Kidney glomerular epithelial cell (primary cell): Measurements from ENCODE around the gene GDI1.

Experiments used
- DNase-seq: peaks from one replicate; lab custom pipeline; 2025; lab: John Stamatoyannopoulos, UW

Gene GDI1

GRCh38 chrX:154481911-154482601, 45.1 kb downstream of the GDI1 start:
- DNase-seq: no peak

DNA sequence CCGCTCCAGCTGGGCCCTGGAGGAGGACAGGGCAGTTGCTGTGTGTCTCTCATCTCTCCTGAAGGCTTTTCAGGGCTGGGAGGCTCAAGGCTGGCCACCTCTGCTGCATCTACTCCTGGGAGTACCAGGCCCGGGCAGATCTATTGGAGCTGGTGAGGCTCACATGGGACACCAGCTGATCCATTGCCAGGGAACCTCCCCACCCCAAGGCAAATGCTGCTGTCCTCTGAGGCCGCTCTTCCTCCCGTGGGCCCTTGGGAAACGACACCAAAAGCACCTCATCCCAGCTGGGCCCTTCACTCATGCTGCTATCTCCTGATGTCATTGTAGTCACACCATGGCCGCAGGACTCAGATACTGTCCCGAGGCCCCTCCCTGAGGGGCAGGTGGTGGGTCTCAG, 45.8 kb downstream of the GDI1 start:
- no peak for DNase-seq

GRCh38 chrX:154483325-154483724, 46.4 kb downstream of the GDI1 start:
- DNase-seq: no peak

GRCh38 chrX:154484255-154485149, 47.5 kb downstream of the GDI1 start:
- DNase-seq: no peak

GRCh38 chrX:154485150-154486051, 48.4 kb downstream of the GDI1 start:
- no peak for DNase-seq

DNA sequence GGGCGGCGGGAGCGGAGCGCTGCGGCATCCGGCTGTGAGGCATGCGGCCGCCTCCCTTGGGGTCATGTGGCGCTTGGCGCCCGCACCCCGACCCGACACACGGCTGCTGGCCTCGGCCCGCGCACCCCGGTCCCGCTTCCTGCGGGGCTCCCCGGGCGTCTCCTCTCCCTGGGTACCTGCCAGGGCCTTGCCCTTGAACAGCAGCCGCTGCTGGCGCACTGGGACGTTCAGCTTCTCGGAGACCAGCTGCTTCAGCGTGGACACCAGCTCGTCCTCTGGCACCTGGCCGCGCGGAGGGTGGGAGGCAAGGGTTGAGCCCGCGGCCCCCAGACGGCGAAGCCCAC, 49.1 kb downstream of the GDI1 start:
- DNase-seq: no peak

- DNase-seq: peak; percentile 37
These were observed 49.6 kb downstream of the GDI1 start, which contains the start of gene UBL4A for GRCh38 chrX:154486396-154487207. UBL4A (minus strand) TSS chrX:154486615; CDS start chrX:154486584, 31 bp downstream.

DNA sequence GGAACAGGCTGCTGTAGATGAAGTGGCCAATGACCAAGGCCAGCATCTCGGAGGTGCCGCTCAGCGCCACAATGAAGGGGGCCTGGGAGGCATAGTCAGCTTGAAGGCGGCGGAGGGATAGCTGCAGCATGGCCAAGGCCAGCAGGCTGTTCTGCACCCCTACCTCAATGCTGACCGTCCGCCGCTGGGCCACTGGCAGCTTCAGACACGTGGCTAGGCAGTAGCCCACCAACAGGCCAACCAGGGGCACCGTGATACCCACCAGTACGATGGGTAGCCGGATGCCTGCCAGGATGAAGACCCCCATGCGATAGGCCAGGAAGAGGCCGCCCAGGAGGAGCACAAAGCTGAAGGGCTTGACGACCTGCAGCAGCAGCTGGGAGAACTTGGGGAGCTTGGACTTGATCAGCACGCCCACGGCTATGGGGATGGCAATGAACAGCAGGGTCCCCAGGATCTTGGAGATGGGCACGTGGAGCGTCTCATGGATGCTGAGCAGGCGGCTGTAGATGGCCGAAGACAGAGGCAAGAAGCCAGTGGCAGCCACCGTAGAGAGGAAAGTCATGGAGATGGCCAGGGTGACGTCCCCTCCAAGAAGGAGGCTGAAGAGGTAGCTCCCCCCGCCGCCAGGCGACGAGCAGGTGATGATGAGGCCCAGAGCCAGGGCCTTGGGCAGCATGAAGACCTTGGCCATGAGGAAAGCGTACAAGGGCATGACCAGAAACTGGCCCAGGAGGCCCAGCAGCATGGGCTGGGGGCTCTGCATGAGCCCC, 50.8 kb downstream of the GDI1 start:
- DNase-seq: no peak

GRCh38 chrX:154488336-154489075, 51.6 kb downstream of the GDI1 start:
- DNase-seq: no peak

DNA sequence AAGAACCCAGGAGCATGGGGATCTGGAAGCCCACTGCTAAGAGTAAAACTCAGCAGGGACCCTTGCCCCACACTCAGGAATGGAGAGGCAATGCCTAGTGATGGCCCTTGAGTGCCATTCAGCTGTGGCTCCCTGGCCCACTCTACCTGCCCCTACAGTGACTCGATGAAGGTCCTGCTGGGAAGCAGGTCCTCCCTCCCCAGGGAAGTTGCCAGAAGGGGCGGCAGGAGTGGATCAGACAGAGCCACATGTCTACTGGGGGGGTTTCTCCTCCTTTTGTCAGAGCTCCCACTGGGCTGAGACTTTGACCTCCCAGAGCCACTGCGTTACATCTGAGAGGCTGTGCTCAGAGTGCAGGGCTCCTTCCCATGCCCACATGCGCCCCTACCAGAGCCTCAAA, 52.2 kb downstream of the GDI1 start:
- DNase-seq: no peak

- no peak for DNase-seq
These were observed 53.1 kb downstream of the GDI1 start for GRCh38 chrX:154490021-154490413.

GRCh38 chrX:154490414-154491083, 53.6 kb downstream of the GDI1 start, which contains the start of gene SLC10A3:
SLC10A3 (minus strand) TSS chrX:154490629; CDS start chrX:154488940, 1,689 bp downstream.
- peak; percentile 71 for DNase-seq
